Hepatocyte (in vitro differentiated cells): ENCODE results near the gene PLPP1.

Experiments used
- EZH2 ChIP-seq: fragments of 200-600 bp; sonication (generic); IDR thresholded peaks from 2 replicates; pipeline ENCODE4 v1.6.1; 2016; ENCODE audit warnings: antibody characterized with exemption, mild to moderate bottlenecking, borderline replicate concordance
- TF ChIP-seq, protein P1 (sequence below): fragments of 200-600 bp; sonication (generic); IDR thresholded peaks from 2 replicates; pipeline ENCODE4 v1.5.1; 2016; ENCODE audit warnings: antibody characterized with exemption, mild to moderate bottlenecking; ENCODE audit not compliant: poor library complexity

DNA sequence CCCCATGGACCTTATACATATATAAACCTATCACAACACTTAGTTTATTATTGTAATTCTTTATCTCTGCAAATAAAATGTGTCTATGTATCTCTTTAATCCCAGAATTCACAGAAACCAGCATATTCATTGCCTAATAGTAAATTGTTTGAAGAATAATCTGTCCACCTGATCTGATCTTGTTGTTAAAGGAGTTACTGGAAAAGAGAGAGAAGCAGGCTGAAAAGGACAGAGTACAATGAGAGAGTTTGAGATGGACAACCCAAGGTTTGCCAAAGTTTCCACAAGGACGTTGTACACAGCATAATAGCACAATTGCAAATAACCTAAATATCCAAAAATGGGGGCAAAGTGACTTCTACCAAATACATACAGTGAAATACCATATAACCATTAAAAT is 23.8 kb downstream of the PLPP1 start:
- TF ChIP-seq, protein P1, sequence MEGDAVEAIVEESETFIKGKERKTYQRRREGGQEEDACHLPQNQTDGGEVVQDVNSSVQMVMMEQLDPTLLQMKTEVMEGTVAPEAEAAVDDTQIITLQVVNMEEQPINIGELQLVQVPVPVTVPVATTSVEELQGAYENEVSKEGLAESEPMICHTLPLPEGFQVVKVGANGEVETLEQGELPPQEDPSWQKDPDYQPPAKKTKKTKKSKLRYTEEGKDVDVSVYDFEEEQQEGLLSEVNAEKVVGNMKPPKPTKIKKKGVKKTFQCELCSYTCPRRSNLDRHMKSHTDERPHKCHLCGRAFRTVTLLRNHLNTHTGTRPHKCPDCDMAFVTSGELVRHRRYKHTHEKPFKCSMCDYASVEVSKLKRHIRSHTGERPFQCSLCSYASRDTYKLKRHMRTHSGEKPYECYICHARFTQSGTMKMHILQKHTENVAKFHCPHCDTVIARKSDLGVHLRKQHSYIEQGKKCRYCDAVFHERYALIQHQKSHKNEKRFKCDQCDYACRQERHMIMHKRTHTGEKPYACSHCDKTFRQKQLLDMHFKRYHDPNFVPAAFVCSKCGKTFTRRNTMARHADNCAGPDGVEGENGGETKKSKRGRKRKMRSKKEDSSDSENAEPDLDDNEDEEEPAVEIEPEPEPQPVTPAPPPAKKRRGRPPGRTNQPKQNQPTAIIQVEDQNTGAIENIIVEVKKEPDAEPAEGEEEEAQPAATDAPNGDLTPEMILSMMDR: no peak
- TF ChIP-seq EZH2: no peak
